Adrenal gland (tissue), 12 donors: ENCODE results near the gene ARPC5L. TPM values are rescaled to one million over a fixed set of nuclear protein-coding genes. Genes with fewer than 3 reads are reported as not detected.

Experiments used
- DNase-seq, 7 donors: peaks; one replicate each; pipeline ENCODE4 v3.0.0-alpha.2; 2019 to 2020
- H3K27ac ChIP-seq, 5 donors: fragments of 200-600 bp; sonication (generic) in 4 of 5; 1 replicate in 3 of 5; 2 replicates in 2 of 5; pipeline versions ENCODE4 v1.5.1 to v1.8.0; 2016 to 2020; ENCODE audit warnings: mild to moderate bottlenecking in 1 of 5
- H3K27me3 ChIP-seq: fragments of 200-600 bp; 2 replicates; pipeline ENCODE4 v1.8.0; 2021
- H3K36me3 ChIP-seq, 2 donors: fragments of 200-600 bp; replicated peaks in 1 of 2; 1 replicate in 1 of 2; 2 replicates in 1 of 2; pipeline versions ENCODE4 v1.5.1 to v1.8.0; 2018 to 2022
- H3K4me1 ChIP-seq, 2 donors: fragments of 200-600 bp; replicated peaks in 1 of 2; 1 replicate in 1 of 2; 2 replicates in 1 of 2; pipeline versions ENCODE4 v1.5.1 to v1.8.0; 2018 to 2021
- H3K4me3 ChIP-seq, 4 donors: fragments of 200-600 bp; sonication (generic) in 3 of 4; one replicate each; pipeline ENCODE4 v1.5.1; 2016 to 2018
- H3K9me3 ChIP-seq, 3 donors: fragments of 200-600 bp; sonication (generic) in 1 of 3; replicated peaks in 1 of 3; 1 replicate in 2 of 3; 2 replicates in 1 of 3; pipeline versions ENCODE4 v1.5.1 to v1.8.0; 2016 to 2021
- CTCF ChIP-seq, 6 experiments: fragments of 450-650 bp in 4 of 6; fragments of 200-600 bp in 2 of 6; sonication (generic) in 1 of 6; IDR thresholded peaks; 1 replicate in 5 of 6; 2 replicates in 1 of 6; pipeline versions ENCODE4 v1.5.1 to v1.8.0; 2016 to 2021; ENCODE audit warnings: antibody characterized with exemption in 6 of 6, mild to moderate bottlenecking in 2 of 6, moderate library complexity in 1 of 6
- POLR2A ChIP-seq, 2 donors: fragments of 450-650 bp; IDR thresholded peaks; one replicate each; pipeline ENCODE4 v1.6.1; 2017; ENCODE audit warnings: antibody characterized with exemption in 2 of 2, mild to moderate bottlenecking in 2 of 2, moderate library complexity in 1 of 2
- WGBS, 4 donors: extraction: QIAGEN DNeasy Blood & Tissue Kit in 2 of 4; methylation state at CpG; one replicate each; pipeline versions ENCODE4 v1.1.5 to v1.1.7; 2013 to 2017; 5-methylcytosine and 5-hydroxymethylcytosine counted together
- intact Hi-C, 2 donors: fragments of 100-400 bp; cut with DNase I; formaldehyde crosslinking; loops; one replicate each; pipeline versions ENCODE4 v1.14.1 to v1.15.0; 2022 to 2023
- polyA plus RNA-seq, 3 donors: library from polyadenylated mRNA; stranded (reverse); fragments of 200-250 nt in 2 of 3; fragments of 350-450 nt in 1 of 3; fragmentation: Illumina TruSeq in 1 of 3; extraction: RNeasy Lipid Tissue Mini Kit (QIAGEN cat#74804) in 1 of 3; gene quantifications; one replicate each; pipeline ENCODE4 v1.2.3, GENCODE V29; 2013 to 2014
- total RNA-seq, 9 donors: library from RNA; depleted of rRNA in 4 of 9; stranded (reverse); fragments of >200 nt in 4 of 9; fragments of 120-200 nt in 1 of 9; fragmentation: NEBNext Ultra II Directional in 1 of 9; extraction: Animal tissue kit (Norgen Biotek cat#: 25700) in 1 of 9; gene quantifications; one replicate each; pipeline versions ENCODE4 v1.1.0 to v1.2.4, GENCODE V29; 2013 to 2023
- donor health status: healthy with polysubstance abuse.
- donor health status: Bipolar disorder and iron deficiency.
- donor health status: DM: yes; HTN: yes; CAD: no.
- donor health status: DM: no; HTN: no; CAD: no.
- donor health status: DM: no; HTN: no; CAD: no.
- donor health status: DM: yes; HTN: yes; CAD: no.

The ARPC5L gene
- total and polyA plus RNA-seq, 12 donors = 20.7 to 97.6 (median 38.3) TPM

GRCh38 chr9:124871156-124871561 is 9.2 kb downstream of the ARPC5L start:
- no peak for DNase-seq
- peak overlapping the region in 1 of 4 donors; percentile 100 for H3K4me3 ChIP-seq
- TF ChIP-seq POLR2A (IDR thresholded peaks at IDR 0.05) (no peak), CTCF (IDR thresholded peaks at IDR 0.05) (no peak)
- H3K4me1 ChIP-seq = peaks cover 40 to 57% of the 10 kb centered on the region in 2 donors
- intact Hi-C loops = no loop called here
- H3K9me3 ChIP-seq = no peaks in the 10 kb centered on the region
- H3K36me3 ChIP-seq = peaks cover 0 to 25% of the 10 kb centered on the region in 2 donors
- peak overlapping the region in 3 of 5 donors; percentile 75 to 99 (median 97) for H3K27ac ChIP-seq
- H3K27me3 ChIP-seq = no peaks in the 10 kb centered on the region
- 64 to 72% (median 67%) methylated on average over 10 to 11 of the region's 11 CpGs for WGBS, 4 donors

GRCh38 chr9:124873664-124874063 is 11.7 kb downstream of the ARPC5L start:
- Histone ChIP-seq H3K4me1 (peaks cover 45 to 62% of the 10 kb centered on the region in 2 donors), H3K4me3 (no peak overlapping the region), H3K36me3 (peaks cover 0 to 49% of the 10 kb centered on the region in 2 donors), H3K27ac (peak overlapping the region in 3 of 5 donors; percentile 75 to 99 (median 97)), H3K9me3 (no peaks in the 10 kb centered on the region), H3K27me3 (no peaks in the 10 kb centered on the region)
- TF ChIP-seq POLR2A (IDR thresholded peaks at IDR 0.05) (no peak), CTCF (IDR thresholded peaks at IDR 0.05) (no peak)
- WGBS, 4 donors = 84 to 89% (median 88%) methylated on average over 12 to 14 of the region's 14 CpGs
- DNase-seq = no peak
- intact Hi-C loops = no loop called here

GRCh38 chr9:124875501-124875900 is 13.6 kb downstream of the ARPC5L start:
- Histone ChIP-seq H3K36me3 (peaks cover 0 to 66% of the 10 kb centered on the region in 2 donors), H3K27me3 (no peaks in the 10 kb centered on the region), H3K27ac (peak overlapping the region in 1 of 5 donors; percentile 32), H3K4me1 (peaks cover 39 to 57% of the 10 kb centered on the region in 2 donors), H3K4me3 (no peak overlapping the region), H3K9me3 (no peaks in the 10 kb centered on the region)
- 56 to 90% (median 73%) methylated on average over 2 to 6 of the region's 6 CpGs for WGBS, 4 donors
- no peak for DNase-seq
- intact Hi-C loops = no loop called here
- TF ChIP-seq POLR2A (IDR thresholded peaks at IDR 0.05) (no peak), CTCF (IDR thresholded peaks at IDR 0.05) (no peak)

GRCh38 chr9:124877021-124877782 is 15.3 kb downstream of the ARPC5L start:
- Histone ChIP-seq H3K9me3 (no peaks in the 10 kb centered on the region), H3K4me3 (no peak overlapping the region), H3K4me1 (peaks cover 22 to 40% of the 10 kb centered on the region in 2 donors), H3K36me3 (peaks cover 0 to 83% of the 10 kb centered on the region in 2 donors), H3K27me3 (no peaks in the 10 kb centered on the region), H3K27ac (peak overlapping the region in 2 of 5 donors; percentile 33 to 46)
- intact Hi-C loops = no loop called here
- no peak for DNase-seq
- TF ChIP-seq POLR2A (IDR thresholded peaks at IDR 0.05) (no peak), CTCF (IDR thresholded peaks at IDR 0.05) (no peak)
- WGBS, 4 donors = 85 to 90% (median 86%) methylated on average over 14 of the region's 14 CpGs
